Stimulated activated CD4-positive, alpha-beta T cell treated with anti-CD3 and anti-CD28 coated beads, Interleukin-4, amount 100 ng/mL, for 4 hours (primary cell): ENCODE results near the gene FBXO38.

Experiments used
- DNase-seq, 2 experiments: peaks; one replicate each; pipeline ENCODE4 v3.0.0-alpha.2; 2020

FBXO38 gene, protein sequence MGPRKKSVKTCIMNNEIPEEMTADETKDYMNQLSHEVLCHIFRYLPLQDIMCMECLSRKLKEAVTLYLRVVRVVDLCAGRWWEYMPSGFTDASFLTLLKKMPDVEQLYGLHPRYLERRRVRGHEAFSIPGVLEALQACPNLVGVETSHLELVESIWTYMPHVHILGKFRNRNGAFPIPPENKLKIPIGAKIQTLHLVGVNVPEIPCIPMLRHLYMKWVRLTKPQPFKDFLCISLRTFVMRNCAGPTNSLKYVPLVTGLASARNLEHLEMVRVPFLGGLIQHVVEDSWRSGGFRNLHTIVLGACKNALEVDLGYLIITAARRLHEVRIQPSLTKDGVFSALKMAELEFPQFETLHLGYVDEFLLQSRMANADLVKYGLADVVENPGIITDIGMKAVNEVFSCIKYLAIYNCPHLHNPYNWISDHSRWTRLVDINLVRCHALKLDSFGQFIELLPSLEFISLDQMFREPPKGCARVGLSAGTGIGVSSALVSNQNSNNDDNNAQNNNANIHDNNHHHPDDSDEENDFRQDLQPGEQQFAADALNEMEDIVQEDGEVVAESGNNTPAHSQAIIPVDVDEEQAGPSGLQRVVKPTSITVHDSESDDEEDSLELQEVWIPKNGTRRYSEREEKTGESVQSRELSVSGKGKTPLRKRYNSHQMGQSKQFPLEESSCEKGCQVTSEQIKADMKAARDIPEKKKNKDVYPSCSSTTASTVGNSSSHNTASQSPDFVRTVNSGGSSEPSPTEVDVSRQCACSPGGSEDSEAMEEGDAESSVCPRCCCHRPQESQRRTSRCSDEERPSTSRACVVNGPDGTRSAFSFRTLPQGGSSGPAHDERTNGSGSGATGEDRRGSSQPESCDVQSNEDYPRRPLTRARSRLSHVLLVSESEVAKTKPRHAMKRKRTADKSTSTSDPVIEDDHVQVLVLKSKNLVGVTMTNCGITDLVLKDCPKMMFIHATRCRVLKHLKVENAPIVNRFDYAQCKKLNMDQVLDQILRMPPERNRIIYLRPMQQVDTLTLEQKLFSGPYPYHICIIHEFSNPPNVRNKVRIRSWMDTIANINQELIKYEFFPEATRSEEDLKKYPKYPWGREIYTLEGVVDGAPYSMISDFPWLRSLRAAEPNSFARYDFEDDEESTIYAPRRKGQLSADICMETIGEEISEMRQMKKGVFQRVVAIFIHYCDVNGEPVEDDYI

DNA sequence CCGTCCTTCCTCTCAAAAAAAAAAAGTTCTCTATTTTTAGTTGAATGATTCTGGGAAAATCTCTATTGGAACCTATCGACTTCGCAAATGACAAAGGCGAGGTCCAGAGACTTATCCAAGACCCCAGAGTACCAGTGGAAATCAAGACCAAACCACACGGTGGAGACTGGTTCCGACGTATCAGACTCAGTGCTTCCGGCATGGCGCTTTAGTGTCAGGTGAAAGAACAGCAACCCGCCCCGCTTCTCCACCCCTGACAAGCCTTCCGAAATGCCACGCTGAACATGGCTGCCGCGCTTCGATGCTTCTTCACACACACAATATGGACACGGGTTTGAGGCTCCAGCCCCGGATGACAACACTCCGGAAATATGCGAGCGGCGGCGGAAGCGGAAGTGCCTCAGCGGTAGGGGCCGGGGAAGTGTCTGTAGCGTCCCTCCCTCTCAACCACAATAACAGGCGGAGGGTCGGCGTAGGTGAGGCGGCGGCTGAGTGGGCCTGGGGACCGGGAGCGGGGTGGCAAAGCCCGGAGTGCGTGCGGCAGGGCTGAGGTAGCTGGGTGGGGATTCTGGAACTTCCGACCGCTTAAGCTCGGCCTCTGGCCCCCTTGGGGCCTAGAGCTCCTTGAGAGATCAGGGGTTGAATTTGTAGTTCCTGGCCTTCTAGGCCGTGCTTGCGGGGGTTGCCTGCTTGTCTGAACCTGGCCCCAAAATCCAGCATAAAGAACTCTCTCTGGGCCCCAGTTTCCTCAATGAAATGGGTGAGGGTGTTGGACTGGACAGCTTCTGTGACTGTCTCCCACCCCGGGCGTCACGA lies at the start of gene FBXO38:
TSS of gene FBXO38 (plus strand) at position 395 of the 816 bp plus-strand sequence. CDS start 10,819 bp downstream, outside the sequence.
- DNase-seq = peak; percentile 92 to 97

GRCh38 chr5:148335259-148335658 lies 48.5 kb upstream of the FBXO38 start, which contains the start of gene SPINK9:
Gene SPINK9, plus strand, starts transcription at chr5:148335559. Its CDS starts 55 bp downstream, at chr5:148335614.
- no peak for DNase-seq

DNA sequence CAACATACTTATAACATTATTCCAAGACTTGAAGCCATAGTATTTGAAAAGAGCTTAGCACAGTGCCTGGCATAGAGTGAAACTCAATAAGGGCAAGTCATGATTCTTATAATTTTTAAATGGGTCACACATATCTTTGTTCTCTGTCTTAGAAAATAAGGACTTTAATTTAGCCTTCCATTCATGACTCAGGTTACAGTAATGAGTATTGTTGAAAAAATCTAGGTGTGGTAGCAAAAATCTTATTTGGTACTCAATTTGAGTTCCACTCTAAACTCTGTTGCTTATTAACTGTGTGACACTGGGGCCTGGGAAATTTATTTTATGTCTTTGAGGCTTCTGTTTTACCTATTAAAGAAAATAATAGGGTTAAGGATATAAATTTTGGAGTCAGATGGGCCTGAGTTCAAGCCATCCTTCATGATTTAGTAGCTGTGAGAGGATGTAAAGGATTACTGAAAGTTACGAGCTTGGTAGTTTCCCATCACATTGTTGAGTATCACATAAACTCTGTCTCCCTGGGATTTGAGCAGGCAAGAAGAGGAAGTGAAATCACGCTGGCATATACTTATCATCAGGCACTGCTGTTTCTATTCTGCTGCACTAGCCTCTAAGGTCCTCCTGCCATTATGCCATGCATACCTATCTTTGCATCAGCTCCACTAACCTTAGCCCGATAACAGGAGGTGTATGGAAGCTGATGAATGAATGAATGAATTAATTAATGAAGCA lies 46.9 kb upstream of the FBXO38 start:
- no peak for DNase-seq

DNA sequence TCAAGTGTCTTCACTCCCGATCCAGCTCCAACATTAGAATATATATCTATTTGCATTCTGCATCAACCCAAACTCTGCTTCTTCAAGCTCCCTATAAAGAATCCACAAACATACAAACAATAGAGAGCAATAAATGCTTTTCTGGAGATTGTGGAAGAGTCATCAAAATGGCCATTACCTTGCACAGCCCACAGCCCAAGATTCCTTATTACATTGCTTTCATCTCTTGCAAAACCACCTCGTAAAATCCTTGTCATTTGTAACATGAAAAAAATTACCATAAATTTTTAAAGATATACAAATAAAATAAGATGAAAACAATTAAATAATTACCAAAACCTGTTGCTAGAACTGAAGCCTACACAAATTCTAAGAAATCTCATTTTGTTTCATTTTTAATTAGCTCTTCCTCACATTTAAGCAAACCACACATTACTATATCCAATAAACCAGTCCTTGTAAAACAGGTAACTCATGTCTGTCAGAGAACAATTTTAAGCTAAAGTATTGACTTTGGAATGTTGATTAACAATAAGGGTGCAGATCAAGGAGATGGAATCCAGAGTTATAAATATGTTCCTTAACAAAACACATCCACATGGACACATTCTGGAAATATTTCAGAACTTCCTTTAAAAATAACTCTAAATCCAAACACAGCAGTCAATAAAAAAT lies 41.2 kb upstream of the FBXO38 start:
- DNase-seq = no peak

- DNase-seq = no peak
Observed at GRCh38 chr5:148343046-148343407, 40.7 kb upstream of the FBXO38 start.

- DNase-seq = no peak
Observed at GRCh38 chr5:148343603-148344487, 39.9 kb upstream of the FBXO38 start.

- no peak for DNase-seq
Observed at GRCh38 chr5:148347706-148348105, 36.1 kb upstream of the FBXO38 start.

DNA sequence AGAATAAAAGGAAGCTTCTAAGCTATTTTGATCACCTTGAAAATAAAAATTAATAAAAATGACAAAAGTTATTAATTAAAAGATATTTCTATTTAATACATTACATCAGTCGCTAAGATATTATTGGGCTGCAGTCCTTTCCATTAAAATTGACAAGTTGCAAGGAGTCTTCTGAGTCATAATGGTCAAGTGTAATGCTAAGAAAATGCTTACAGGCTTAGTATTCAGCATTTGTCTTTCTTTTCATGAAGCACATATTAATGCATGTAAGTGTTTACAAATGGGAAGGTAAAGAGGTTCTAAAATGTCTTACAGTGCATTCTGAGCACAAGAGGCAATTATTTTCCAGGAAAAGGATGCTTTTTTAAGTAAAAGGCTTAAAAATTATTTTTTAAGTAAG lies 31.1 kb upstream of the FBXO38 start:
- no peak for DNase-seq

DNA sequence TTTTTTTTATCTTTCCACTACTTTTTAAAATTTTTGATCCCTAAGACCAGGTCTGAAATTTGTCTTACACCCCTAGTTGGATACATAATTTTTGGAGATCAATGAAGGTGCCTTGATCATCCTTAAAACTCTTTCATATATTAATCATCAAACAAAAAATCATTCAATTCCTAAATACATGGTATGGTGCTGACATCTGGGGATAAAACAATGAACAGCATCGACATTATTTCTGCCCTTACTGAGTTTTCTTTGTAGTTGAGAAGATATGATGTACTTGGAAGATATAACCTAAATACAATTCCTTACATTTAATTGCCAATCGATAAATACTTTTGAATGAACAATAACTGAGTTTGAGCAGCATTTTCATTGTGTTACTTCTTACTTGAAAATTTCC lies 30.1 kb upstream of the FBXO38 start:
- no peak for DNase-seq

DNA sequence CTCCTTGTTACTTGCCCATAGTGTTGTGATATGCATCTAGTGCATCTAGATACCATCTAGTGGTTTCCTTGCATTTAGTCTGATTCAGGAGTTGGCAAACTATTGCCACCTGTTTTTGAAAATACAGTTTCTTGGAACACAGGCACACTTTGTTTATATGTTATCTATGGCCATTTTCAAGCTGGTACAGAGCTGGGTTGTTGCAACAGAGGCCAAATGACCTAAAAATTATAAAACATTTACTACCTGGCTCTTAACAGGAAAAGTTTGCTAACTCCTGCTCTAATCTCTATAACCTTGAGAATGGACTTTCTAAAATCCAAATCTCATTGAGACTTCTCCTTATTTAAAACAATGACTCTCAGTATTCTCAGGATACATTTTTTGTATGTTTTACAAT lies 19.4 kb upstream of the FBXO38 start:
- no peak for DNase-seq

GRCh38 chr5:148368299-148368698 lies 15.5 kb upstream of the FBXO38 start:
- no peak for DNase-seq

- DNase-seq = no peak
Observed at GRCh38 chr5:148372166-148372725, 11.5 kb upstream of the FBXO38 start.

- DNase-seq = no peak
Observed at GRCh38 chr5:148372893-148373292, 10.9 kb upstream of the FBXO38 start.

GRCh38 chr5:148374690-148375360 lies 8.9 kb upstream of the FBXO38 start:
- DNase-seq = no peak

- no peak for DNase-seq
Observed at GRCh38 chr5:148376198-148376597, 7.6 kb upstream of the FBXO38 start.

DNA sequence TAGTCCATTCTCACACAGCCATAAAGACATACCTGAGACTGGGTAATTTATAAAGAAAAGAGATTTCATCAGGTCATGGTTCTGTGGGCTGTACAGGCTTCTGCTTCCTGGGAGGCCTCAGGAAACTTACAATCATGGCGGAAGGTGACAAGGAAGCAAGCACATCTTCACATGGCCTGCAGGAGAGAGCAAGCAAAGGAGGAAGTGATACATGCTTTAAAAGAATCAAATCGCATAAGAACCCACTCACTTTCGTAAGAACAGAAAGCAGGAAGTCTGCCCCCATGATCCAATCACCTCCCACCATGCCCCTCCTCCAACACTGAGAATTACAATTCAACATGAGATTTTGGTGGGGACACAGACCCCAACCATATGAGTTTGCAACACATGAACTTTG lies 5.1 kb upstream of the FBXO38 start:
- DNase-seq = no peak

- no peak for DNase-seq
Observed at GRCh38 chr5:148379340-148379739, 4.4 kb upstream of the FBXO38 start.

DNA sequence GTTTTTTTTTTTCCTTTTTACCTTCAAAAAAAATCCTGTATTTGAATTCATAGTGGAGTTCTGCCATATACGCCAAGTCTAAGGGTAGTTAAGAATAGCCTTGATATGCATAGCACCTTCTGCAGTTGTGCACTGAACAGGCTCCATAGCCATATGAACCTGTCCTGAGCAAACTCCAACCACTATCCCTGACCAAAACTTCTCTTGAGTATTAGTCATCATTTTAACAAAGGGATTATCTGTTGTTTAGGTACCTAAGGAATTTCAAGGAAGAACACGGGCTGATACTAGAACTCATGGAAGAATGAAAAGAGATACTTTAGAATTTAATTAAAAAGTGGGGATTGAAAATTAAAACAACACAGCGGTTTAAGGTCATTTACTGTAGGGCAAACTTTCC lies 1.9 kb upstream of the FBXO38 start:
- no peak for DNase-seq

GRCh38 chr5:148382961-148383360 lies 797 bp upstream of the FBXO38 start:
- no peak for DNase-seq
